GM21526 (cell line): ENCODE results near the gene HOXA1.

ENCODE experiments used
- ATAC-seq: cut with Tn5 transposase; IDR thresholded peaks from one replicate; pipeline ENCODE4 v1.9.1; 2021; ENCODE audit warnings: moderate library complexity; ENCODE audit not compliant: unreplicated experiment, low FRiP score

Gene HOXA1

DNA sequence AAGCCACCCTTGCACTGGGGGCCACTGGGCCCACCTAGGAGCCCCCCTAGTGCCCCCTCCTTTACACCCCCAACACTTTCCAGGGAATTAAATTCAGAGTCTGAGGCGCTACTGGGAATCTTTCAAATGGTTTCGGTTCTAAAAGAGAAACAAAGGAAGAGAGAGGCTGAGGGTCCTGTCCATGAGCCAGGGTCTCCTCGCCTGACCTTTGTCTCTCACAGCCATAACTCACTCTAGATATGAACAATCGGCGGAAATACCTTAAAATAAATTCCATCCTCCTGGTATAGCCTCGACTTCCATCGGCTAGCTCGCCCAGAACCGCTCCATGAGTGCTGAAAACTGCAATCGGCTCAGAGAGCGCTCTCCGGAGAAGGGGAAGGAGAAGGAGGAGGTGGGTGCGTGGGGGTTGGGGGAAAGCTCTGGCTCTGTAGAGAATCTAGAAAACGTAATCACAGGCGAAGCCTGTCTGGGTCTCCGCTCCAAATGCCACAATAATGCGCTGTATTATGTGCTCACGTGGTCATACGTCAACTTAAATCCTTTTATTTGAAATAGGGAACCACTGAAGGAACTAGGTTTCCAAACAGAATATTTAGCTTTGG lies 22.2 kb upstream of the HOXA1 start:
- no peak for ATAC-seq

DNA sequence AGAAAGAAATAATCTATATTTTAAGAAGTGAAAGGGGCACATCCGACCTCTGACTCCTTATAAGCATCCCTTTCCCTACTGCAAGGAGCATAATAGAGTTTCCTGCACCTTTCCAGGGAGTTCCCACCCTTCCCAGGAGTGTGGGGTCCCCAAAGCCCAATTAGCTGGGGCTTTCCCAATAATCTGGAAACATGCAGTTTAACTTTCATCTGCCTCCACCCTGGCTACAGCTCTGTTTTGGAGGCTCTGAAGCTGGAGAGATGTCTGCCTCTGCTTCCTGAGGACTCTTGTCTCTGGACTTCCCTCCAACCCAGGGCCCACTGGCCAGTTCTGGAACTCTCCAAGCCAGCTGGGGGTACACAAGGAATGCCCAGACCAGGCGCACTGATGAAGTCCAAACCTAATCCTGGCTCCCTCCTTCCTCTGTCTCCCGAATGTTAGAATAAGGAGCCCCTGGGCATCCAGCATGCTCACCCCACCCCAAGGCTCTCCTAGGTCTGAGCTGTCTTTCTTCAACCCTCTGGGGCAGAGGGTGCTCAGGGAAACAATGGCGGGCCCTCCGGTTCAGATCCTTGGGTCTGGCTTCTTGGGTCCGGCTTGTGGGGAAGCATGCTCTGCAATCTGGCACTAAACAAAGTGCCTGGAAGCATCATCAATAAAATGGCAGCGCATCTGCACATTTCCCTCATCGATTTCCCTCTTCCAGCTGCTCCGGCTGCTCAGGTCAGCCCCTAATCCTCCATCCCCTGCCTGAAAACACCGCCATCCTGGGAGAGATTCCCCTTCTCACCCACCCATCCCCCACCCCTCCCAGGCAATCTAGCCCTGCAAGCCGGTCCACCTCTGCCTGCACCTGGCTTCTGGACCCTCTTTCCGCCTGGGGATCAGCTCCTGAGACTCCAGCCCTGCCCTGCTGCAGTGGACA lies 21.4 kb upstream of the HOXA1 start:
- ATAC-seq: no peak

DNA sequence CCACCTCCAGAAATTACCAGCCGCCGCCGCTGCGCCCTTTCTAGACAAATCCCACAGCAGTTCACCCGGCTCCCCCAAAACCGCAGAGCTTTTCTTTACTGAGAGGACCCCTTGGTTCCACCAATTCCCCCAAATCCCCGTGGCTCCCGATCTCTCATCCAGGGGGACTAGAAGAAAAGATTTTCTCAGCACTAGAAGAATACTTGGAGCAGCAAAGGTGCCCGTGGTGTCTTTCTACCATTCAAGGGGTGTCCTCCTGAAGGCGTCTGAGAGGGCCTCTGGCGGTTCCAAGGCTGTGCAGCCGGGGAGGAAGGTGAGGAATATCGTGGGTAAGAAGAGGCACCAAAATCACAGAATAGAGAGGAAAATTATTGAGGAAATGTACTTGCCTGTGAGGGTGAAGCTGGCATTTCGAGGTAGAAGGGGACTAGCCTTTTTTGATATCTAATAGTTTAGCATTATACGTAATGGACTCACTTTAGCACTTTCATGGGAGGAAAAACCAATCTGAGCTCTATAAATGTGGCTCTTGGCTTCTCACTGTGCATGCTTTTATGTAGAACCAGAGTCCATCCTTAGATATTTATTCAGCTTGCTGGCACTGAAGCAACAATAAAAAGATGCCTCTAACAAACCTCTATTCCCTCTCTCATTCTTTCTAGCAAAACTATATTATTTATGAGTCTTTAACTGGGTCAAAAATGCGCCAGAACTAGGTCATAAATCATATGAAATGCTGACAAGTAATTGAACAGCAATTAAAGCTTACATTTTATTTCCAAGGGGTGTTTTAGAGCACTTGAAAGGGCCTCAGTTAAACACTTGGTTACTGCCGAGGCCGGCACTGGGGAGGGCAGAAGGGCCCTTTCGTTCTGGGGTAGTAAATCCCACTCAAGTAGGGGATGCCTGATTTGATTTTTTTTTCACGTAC lies 20.5 kb upstream of the HOXA1 start:
- no peak for ATAC-seq

DNA sequence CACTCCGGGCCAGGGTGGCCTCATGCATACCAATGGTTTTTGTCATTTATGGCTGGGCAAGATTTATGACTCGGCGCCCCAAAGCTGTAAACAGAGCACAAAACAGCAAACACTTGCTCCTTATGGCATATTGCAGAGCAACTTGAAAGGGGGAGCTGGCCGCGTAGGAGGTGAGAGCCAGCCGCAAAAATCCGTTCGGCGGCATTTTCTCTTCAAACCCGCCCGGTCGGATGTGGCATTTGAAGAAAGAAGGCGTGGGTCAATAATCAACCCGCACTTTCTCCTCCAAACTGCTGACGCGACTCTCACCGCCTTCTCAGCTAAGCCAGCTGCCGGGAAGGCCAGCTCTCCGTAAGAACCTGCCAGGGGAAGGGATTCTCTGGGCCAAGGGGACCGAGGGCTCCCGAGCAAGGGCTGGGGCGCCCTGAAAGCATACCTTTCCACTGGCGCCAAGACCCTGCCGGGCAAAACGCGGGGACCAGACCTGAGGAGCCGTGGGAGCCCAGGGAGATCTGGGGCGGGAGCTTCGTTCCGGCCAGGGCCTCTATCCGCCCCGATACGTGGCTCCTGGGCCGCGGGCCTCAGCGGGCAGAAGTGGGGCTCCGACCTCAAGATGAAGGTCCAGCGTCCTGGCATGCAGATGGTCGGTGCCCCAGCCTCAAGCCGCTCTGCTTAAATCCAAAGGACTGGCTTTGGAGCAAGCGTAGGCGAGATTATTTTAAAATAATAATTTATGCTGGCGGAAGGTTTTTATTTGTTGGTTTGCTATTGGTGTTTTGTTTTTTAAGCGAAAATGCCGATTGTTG lies 19.6 kb upstream of the HOXA1 start:
- no peak for ATAC-seq

DNA sequence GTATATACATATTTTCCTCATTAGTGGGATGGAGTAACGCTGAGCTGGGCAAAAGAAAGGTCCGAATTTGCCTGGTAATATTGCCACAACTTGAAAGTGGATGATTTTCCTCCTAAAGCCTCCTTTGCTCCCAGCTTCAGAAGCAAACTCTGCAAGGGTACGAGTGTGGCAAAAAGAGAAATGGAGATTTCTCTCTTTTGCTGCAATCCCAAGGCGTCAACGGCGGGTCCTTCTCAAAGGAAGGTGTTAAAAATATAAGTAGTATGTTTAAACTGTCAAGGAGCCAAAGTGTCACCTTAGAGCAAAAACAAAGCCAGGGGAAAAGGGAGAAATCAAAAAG lies 19.1 kb upstream of the HOXA1 start:
- no peak for ATAC-seq

DNA sequence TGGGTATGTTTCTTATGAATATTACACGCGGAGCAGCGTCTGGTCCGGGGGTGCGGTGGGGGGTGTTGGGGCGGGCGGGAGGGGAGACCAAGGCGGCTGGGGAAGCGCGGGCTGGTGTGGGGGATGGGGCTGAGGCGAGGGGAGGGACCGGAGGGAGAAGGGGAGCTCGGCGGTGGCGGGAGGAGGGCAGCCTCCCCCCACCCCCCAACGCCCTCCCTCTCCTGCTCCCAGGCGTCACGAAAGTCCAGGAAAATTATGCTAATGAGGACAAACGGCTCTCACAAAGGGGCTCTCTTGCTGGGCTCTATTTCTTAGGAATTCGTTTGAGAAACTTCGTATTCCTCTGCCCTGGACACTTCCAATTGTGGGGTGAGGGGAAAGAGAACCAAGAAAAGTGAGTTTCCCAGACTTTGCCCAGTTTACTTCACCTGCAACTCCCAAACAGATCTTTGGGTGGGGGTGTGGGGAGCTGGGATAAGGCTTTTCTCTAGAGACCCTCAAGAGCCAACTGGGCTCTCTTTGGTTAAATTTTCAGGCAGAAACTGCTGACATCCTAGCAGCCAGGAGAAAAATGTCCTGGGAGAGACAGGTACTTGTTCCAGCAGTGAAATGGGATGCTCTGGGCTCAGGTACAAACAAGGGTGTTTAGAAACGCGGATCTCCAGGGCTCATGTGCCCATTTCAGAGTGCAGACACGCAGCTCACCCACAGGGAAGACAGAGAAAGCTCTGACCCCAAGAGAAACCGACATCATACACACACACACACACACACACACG lies 18.4 kb upstream of the HOXA1 start:
- ATAC-seq: no peak

DNA sequence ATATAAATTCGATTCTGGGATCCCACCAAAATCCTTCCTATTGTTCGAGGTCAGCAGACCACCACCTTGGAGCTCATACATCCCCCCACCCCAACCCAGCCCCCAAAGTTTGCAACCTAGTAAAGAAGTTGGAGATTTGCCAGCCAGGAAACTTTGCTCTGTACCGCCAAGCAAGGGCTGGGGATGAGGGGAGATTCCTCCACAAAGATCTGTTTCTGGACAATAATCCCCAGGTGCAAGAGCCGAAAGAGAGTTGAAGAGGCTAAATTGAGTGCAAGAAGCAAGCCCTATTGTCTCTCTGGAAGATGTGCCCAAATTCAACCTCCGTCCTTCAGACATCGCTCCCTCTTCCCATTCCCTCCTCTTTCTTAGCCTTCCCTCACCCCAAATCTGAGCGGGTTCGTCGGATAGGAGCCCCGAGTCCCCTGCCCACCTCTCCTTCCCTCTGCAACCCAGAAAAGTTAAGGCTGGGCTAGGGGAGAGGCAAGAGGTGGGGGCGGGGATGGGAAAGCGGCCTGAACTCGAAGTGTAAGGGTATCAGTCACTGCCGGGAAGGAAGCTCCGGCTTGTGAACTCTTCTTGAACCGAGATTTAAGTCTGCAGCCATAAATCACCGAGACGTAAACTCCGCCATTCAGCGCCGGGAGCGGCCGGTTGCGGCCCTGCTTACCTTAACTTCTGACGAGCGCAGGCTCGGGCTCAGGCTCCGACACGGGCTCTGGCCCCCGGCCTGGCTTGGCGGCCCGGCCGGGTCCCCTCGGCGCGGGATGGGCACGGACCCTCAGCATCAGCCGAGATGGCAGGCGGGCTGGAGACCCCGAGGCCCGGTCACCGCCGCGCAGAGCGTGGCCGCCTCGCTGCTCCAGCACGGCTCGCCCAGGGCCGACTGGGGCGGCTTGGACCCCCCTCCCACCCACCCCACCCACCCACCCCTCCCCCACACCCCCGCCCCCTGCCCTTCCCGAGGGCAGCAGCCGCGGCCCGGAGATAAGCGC lies 17.5 kb upstream of the HOXA1 start:
- ATAC-seq: no peak

DNA sequence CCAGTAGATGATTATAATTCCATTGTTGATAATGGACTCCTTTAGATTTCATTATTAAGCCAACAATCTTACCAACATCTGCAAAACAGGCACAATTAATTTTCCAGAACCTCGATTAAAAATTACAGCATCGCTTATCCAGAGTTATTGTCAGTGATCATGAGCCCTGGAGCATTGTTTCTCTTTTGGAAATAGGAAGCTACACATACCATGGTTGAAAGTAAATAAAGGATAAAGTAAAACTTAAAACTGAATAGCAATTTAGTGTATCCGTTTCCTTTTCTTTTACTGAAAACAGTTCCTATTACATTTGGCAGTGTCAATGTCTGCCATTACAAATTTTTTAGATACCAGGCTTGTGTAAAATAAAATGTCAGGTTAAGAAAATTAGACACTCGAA lies 16.6 kb upstream of the HOXA1 start:
- ATAC-seq: no peak

DNA sequence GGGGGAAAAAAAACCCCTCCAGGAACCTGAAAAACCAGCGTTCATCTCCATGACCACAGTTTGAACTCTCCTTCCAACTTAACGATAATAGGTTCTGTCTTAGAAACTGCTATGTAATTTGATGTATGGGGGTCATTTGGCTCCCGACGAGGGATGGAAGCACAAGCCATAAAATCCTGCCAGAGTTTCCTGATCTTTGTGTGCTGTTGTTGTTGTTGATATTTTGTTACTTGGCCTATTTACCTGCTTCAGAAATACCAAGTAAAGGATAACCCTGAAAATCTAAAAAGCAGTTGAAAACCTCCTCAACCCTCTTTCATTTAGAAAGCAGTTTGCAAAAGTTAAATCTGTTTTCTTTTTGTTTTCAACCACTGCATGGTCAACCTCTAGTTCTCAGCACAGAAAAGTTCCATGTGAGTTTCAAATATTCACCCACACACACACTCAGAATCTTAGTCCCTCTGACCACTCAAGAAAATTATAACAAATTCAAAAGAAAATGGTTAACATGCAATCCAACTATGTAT lies 16.0 kb upstream of the HOXA1 start:
- ATAC-seq: no peak

DNA sequence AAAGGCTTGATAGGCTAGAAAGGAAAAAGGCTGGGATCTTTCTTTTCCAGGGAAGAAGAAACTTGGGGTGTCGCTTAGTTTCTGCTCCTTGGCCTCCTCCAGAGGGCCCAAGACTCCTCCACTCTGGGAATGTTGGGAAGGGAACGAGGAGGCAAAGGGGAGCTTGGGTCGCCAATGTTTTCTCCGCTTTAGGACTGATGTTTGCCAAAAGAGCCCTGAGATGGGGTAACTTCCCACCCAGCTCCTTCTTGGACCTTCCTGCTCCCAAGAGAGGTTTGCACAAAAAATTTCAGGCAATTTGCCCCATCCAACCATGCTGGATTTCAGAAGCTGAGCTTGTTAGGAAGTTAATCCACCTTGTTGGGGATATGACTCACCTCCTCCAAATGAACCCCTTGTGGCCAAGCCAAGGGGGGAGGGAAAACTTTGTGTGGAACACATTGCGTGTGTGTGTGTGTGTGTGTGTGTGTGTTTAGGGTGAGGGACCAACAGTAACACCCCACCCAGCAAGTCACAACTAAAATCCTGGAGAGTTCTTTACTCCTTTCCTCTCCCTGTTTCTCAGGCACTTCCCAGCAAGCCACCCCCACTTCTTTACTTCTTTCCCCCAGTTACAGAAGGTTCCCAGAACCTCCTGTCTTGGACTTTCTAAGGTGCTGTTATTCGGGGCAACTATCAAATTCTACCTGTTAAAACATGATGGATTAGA lies 15.4 kb upstream of the HOXA1 start:
- ATAC-seq: no peak

DNA sequence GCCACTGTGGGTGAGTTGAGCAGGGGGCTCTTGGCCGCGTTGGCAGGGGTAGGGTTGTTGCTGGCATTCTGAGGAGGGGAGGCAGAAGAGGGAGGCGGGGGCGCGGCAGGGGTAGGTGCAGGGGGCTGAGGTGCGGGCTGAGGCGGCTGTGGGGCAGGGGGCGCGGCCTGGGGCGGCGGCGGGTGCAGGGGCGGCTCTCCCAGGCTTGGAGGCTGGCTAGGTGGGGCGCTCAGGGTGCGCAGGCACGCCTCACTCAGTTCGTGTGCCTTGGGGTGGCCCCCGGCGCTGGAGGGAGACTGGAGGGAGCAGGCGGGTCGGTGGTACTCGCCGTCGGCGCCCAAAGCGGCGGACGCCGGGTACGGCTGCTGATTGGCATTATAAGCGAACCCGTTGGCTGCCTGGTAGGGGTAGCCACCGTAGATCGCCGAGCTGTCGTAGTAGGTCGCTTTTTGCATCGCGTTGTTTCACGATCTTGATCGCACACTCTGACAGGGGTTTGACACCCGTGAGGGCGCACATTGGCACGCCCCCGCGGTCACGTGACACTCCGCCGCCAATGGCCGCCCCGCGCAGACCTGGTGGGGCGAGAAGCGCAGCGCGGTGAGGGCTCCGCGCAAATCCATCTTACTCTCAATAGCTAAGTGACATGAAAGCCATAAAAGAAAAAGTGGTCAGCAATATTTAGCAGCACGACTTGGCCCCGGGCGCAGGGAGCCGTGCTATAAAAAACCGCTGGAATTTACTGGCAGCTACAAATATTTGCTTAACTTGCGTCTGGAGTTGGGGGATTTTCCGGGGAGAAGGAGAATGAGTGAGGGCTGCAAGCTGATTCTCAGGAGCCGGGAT lies 14.6 kb upstream of the HOXA1 start:
- no peak for ATAC-seq

DNA sequence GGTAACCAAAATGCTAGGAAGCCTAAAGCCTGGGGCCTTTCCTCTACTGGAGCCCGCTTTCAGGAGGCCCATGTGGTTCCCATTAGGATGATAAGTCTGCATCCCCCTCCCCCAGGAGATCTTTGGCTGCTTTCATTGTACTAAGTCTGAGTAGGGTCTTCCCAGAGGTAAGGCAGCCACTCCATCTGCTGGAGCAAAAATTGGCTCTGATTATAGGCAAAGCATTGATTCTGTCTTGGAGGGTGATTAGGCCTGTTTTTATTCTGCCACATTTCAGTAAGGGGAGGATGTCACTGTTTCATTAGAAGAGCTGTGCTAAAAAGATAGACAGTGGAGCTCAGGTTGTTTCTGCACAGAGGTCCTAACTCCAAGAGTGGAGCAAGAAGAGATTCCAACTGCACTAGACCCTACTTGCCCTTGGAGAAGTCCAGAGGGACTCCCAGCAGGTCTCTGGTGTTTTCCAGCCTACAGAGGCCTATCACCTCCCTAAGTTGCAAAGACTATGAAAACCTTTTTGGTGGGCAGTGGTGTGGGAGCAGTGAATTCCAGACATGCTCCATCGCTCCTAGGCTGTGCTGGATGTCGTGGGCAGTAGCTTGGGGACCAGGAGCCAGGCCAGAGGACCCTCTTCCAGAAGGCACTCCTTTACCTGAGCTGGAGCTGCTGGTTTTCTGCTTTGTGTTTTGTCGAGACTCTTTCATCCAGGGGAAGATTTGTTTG lies 13.8 kb upstream of the HOXA1 start:
- no peak for ATAC-seq

DNA sequence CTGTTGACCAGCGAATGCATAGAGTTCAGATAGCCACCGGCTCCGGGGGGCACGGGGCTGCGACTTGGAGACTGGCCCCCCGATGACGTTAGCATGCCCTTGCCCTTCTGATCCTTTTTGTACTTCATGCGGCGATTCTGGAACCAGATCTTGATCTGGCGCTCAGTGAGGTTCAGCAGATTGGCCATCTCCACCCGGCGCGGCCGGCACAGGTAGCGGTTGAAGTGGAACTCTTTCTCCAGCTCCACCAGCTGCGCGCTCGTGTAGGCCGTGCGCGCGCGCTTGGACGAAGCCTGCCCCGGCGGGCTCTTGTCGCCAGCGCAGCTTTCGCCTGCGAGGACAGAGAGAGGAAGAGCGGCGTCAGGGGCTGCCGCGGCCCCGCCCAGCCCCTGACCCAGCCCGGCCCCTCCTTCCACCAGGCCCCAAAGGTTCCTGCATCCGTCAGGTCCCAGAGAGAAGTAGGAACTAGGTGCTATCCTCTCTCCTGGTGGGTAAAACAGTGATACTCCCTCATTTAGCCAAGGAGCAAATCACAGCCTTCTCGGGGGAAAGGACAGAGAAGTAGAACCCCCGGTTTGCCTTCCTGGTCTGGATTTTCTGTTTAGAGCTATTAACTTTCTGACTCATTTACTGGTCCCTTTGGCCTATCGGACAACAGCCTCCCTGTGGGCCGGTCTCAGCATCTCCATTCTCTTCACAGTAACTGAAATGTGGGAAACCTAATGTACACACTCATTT lies 12.8 kb upstream of the HOXA1 start:
- ATAC-seq: no peak

DNA sequence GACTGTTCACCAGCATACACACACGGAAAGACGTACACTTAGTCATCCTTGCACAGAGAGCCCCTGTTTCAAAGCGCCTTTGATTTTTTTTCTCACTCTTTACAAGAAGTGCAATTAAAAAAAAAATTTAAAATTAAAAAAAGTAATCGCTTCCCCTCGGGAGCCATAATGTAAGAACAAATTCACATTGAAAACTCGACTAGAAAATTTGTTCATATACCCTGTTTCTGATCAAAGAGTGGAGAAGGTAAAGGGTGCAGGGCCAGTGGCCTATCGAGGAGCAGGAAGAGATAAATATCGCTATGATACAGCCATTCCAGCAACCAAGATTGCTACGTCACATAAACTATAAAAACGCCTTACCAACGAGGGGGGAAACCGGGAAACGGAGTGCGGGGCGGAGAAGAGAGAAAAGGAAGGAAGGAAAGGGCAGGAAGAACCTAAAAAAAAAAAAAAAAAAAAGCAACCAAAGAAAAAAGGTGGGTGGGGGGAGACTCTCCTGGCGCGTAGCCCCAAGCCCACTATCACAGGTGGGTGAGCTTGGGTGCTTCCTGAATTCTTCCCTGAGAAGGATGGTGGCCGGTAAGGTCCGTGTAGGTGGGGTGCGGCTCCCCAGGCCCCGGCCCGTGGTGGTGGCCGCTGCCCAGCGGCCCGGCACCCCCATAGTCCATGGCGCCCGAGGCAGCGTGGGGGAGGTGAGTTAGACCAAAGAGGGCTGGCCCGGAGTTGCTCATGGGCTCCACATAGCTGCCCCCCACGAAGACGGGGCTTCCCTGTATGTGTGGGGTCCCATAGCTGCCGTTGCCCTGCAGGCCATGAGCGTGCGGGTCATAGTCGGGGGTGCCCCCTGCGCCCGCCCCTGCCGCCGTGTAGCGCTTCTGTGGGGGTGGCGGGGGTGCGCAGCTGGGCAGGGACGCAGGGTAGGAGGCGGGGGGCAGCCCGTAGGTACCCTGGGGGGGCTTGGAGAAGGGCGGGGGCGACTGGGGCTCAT lies 11.9 kb upstream of the HOXA1 start:
- no peak for ATAC-seq
